IPS DF 6.9 (cell line): Measurements from ENCODE around the gene SLC16A14.

Experiments
- DNase-seq: peaks from one replicate; pipeline ENCODE4 v3.0.0-alpha.2; 2013; ENCODE audit warnings: low read depth, low spot score
- H3K27ac ChIP-seq: one replicate; pipeline ENCODE4 v1.5.1; 2013; ENCODE audit warnings: low read length, control low read depth
- H3K27me3 ChIP-seq: 2 replicates; pipeline ENCODE4 v1.6.1; 2013; ENCODE audit warnings: mild to moderate bottlenecking, low read length; ENCODE audit not compliant: control insufficient read depth, insufficient read depth
- H3K36me3 ChIP-seq: 2 replicates; pipeline ENCODE4 v1.6.1; 2013; ENCODE audit warnings: low read length; ENCODE audit not compliant: control insufficient read depth, insufficient read depth
- H3K4me1 ChIP-seq: 2 replicates; pipeline ENCODE4 v1.6.1; 2013; ENCODE audit warnings: low read length; ENCODE audit not compliant: control insufficient read depth, insufficient read depth
- H3K4me3 ChIP-seq: 2 replicates; pipeline ENCODE4 v1.5.1; 2013; ENCODE audit warnings: mild to moderate bottlenecking, low read length
- H3K9me3 ChIP-seq: 2 replicates; pipeline ENCODE4 v1.6.1; 2013; ENCODE audit warnings: low read length, inconsistent platforms; ENCODE audit not compliant: control insufficient read depth, insufficient read depth
- WGBS: extraction: QIAGEN DNeasy Blood & Tissue Kit; methylation state at CpG from one replicate; pipeline ENCODE4 v1.1.7; 2013; ENCODE audit warnings: mixed read lengths, missing lambda C conversion rate; ENCODE audit not compliant: insufficient read length, insufficient coverage; 5-methylcytosine and 5-hydroxymethylcytosine counted together

SLC16A14 gene

DNA sequence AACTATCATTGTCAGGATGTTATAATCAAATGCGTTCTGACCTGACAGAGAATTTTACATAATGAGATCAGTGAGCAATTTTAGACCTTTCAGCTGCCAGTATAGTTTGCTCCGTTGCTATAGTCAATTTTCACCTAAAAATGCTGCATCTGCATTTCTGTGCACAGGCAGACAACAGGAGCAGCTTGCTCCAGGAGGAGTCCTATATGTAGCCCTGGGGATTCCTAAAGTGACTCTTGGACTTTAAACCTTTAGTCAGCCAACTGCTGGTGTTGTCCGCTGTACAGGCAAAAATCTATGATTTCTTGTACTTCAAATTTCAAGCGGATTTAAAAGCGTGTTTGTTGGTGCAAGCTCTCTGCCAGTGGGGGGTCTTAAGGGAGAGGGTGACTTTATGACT, 25.7 kb downstream of the SLC16A14 start:
- H3K27ac ChIP-seq = no peak overlapping the region
- no peaks in the 10 kb centered on the region for H3K9me3 ChIP-seq
- H3K36me3 ChIP-seq = no peaks in the 10 kb centered on the region
- no CpG with 5 or more reads among the region's 5 CpGs for WGBS
- no peaks in the 10 kb centered on the region; the same call in 1 of the 2 replicates for H3K4me1 ChIP-seq
- no peaks in the 10 kb centered on the region for H3K27me3 ChIP-seq
- DNase-seq = no peak
- H3K4me3 ChIP-seq = no peak overlapping the region

- no peaks in the 10 kb centered on the region for H3K36me3 ChIP-seq
- no peak overlapping the region for H3K27ac ChIP-seq
- no peaks in the 10 kb centered on the region; the same call in 1 of the 2 replicates for H3K4me1 ChIP-seq
- no peak for DNase-seq
- H3K9me3 ChIP-seq = no peaks in the 10 kb centered on the region
- WGBS = no CpG with 5 or more reads among the region's 1 CpG
- no peak overlapping the region for H3K4me3 ChIP-seq
- no peaks in the 10 kb centered on the region for H3K27me3 ChIP-seq
Observed at GRCh38 chr2:230042195-230042594, 26.5 kb downstream of the SLC16A14 start.

- H3K36me3 ChIP-seq = no peaks in the 10 kb centered on the region
- WGBS = no CpG with 5 or more reads among the region's 4 CpGs
- H3K4me1 ChIP-seq = no peaks in the 10 kb centered on the region
- no peak for DNase-seq
- no peaks in the 10 kb centered on the region; the same call in 1 of the 2 replicates for H3K9me3 ChIP-seq
- no peaks in the 10 kb centered on the region for H3K27me3 ChIP-seq
- no peak overlapping the region for H3K4me3 ChIP-seq
- no peak overlapping the region for H3K27ac ChIP-seq
Observed at GRCh38 chr2:230023313-230023712, 45.4 kb downstream of the SLC16A14 start.

- Histone ChIP-seq H3K27ac (no peak overlapping the region), H3K27me3 (no peaks in the 10 kb centered on the region), H3K36me3 (no peaks in the 10 kb centered on the region), H3K9me3 (no peaks in the 10 kb centered on the region; the same call in 1 of the 2 replicates), H3K4me3 (no peak overlapping the region), H3K4me1 (no peaks in the 10 kb centered on the region)
- no CpG with 5 or more reads among the region's 3 CpGs for WGBS
- no peak for DNase-seq
Observed at GRCh38 chr2:230019742-230020141, 49.0 kb downstream of the SLC16A14 start.

GRCh38 chr2:230018153-230018552, 50.6 kb downstream of the SLC16A14 start:
- H3K36me3 ChIP-seq = no peaks in the 10 kb centered on the region
- H3K27me3 ChIP-seq = no peaks in the 10 kb centered on the region
- H3K4me1 ChIP-seq = no peaks in the 10 kb centered on the region
- no peak overlapping the region for H3K4me3 ChIP-seq
- DNase-seq = no peak
- H3K9me3 ChIP-seq = no peaks in the 10 kb centered on the region; the same call in 1 of the 2 replicates
- no CpG with 5 or more reads among the region's 4 CpGs for WGBS
- no peak overlapping the region for H3K27ac ChIP-seq

- H3K27me3 ChIP-seq = no peaks in the 10 kb centered on the region
Observed at GRCh38 chr2:230016844-230017243, 51.9 kb downstream of the SLC16A14 start.

GRCh38 chr2:230012267-230012884, 56.3 kb downstream of the SLC16A14 start:
- Histone ChIP-seq H3K9me3 (no peaks in the 10 kb centered on the region), H3K27me3 (no peaks in the 10 kb centered on the region), H3K4me3 (no peak overlapping the region), H3K27ac (no peak overlapping the region), H3K4me1 (no peaks in the 10 kb centered on the region; the same call in 1 of the 2 replicates), H3K36me3 (no peaks in the 10 kb centered on the region)
- WGBS = no CpG with 5 or more reads among the region's 10 CpGs
- DNase-seq = no peak

More at GRCh38 chr2:230016844-230017243, 51.9 kb downstream of the SLC16A14 start:
- H3K4me1 ChIP-seq = no peaks in the 10 kb centered on the region
- no peaks in the 10 kb centered on the region; the same call in 1 of the 2 replicates for H3K9me3 ChIP-seq
- H3K4me3 ChIP-seq = no peak overlapping the region
- no peaks in the 10 kb centered on the region for H3K36me3 ChIP-seq
- H3K27ac ChIP-seq = no peak overlapping the region
- DNase-seq = no peak

GRCh38 chr2:230011617-230012016, 57.1 kb downstream of the SLC16A14 start:
- no peak overlapping the region for H3K27ac ChIP-seq
- no CpG with 5 or more reads among the region's 1 CpG for WGBS
- no peak for DNase-seq
- no peaks in the 10 kb centered on the region; the same call in 1 of the 2 replicates for H3K4me1 ChIP-seq
- H3K9me3 ChIP-seq = no peaks in the 10 kb centered on the region
- H3K4me3 ChIP-seq = no peak overlapping the region
- H3K27me3 ChIP-seq = no peaks in the 10 kb centered on the region
- no peaks in the 10 kb centered on the region for H3K36me3 ChIP-seq

- no peak for DNase-seq
- Histone ChIP-seq H3K4me3 (no peak overlapping the region), H3K27ac (no peak overlapping the region), H3K9me3 (no peaks in the 10 kb centered on the region), H3K4me1 (no peaks in the 10 kb centered on the region; the same call in 1 of the 2 replicates), H3K27me3 (no peaks in the 10 kb centered on the region), H3K36me3 (no peaks in the 10 kb centered on the region)
- WGBS = no CpG with 5 or more reads among the region's 6 CpGs
Observed at GRCh38 chr2:230010501-230010900, 58.2 kb downstream of the SLC16A14 start.

GRCh38 chr2:230008708-230009066, 60.0 kb downstream of the SLC16A14 start:
- DNase-seq = no peak
- H3K4me3 ChIP-seq = no peak overlapping the region
- H3K4me1 ChIP-seq = no peaks in the 10 kb centered on the region; the same call in 1 of the 2 replicates
- H3K9me3 ChIP-seq = no peaks in the 10 kb centered on the region
- WGBS = no CpG with 5 or more reads among the region's 1 CpG
- no peaks in the 10 kb centered on the region for H3K27me3 ChIP-seq
- H3K36me3 ChIP-seq = no peaks in the 10 kb centered on the region
- H3K27ac ChIP-seq = no peak overlapping the region
